Spleen (tissue), 11 donors: ENCODE data around the gene CRP. TPM values are rescaled to one million over a fixed set of nuclear protein-coding genes. Genes with fewer than 3 reads are reported as not detected.

Source experiments
- DNase-seq: peaks from one replicate; pipeline ENCODE4 v3.0.0-alpha.2; 2020
- H3K27ac ChIP-seq, 8 donors: fragments of 200-600 bp; sonication (generic) in 7 of 8; 1 replicate in 4 of 8; 2 replicates in 4 of 8; pipeline versions ENCODE4 v1.5.0 to v1.8.0; 2016 to 2021; ENCODE audit warnings: inconsistent platforms in 4 of 8, mild to moderate bottlenecking in 4 of 8, moderate library complexity in 1 of 8
- H3K27me3 ChIP-seq, 7 donors: fragments of 200-600 bp; sonication (generic) in 6 of 7; replicated peaks in 1 of 7; 1 replicate in 4 of 7; 2 replicates in 3 of 7; pipeline versions ENCODE4 v1.5.0 to v1.8.0; 2016 to 2021; ENCODE audit warnings: inconsistent platforms in 3 of 7, mild to moderate bottlenecking in 1 of 7
- H3K36me3 ChIP-seq, 6 donors: fragments of 200-600 bp; sonication (generic) in 5 of 6; 1 replicate in 4 of 6; 2 replicates in 2 of 6; pipeline versions ENCODE4 v1.5.0 to v1.8.0; 2016 to 2021; ENCODE audit warnings: inconsistent platforms in 2 of 6
- H3K4me1 ChIP-seq, 6 donors: fragments of 200-600 bp; sonication (generic) in 5 of 6; 1 replicate in 3 of 6; 2 replicates in 3 of 6; pipeline versions ENCODE4 v1.5.0 to v1.8.0; 2016 to 2021; ENCODE audit warnings: inconsistent platforms in 3 of 6
- H3K4me3 ChIP-seq, 8 donors: fragments of 200-600 bp; sonication (generic) in 7 of 8; 1 replicate in 4 of 8; 2 replicates in 4 of 8; pipeline versions ENCODE4 v1.5.0 to v1.8.0; 2016 to 2021; ENCODE audit warnings: inconsistent platforms in 4 of 8, mild to moderate bottlenecking in 4 of 8, moderate library complexity in 2 of 8
- H3K9me3 ChIP-seq, 8 donors: fragments of 200-600 bp; sonication (generic) in 7 of 8; 1 replicate in 4 of 8; 2 replicates in 4 of 8; pipeline versions ENCODE4 v1.5.0 to v1.8.0; 2016 to 2021; ENCODE audit warnings: inconsistent platforms in 4 of 8
- CTCF ChIP-seq, 11 experiments: fragments of 200-600 bp in 7 of 11; fragments of 450-650 bp in 4 of 11; sonication (generic) in 4 of 11; IDR thresholded peaks in 8 of 11; conservative IDR thresholded peaks in 3 of 11; 1 replicate in 7 of 11; 2 replicates in 4 of 11; pipeline versions ENCODE4 v1.4.0 to v1.8.0; 2016 to 2021; ENCODE audit warnings: antibody characterized with exemption in 11 of 11, inconsistent platforms in 4 of 11, mild to moderate bottlenecking in 1 of 11
- POLR2A ChIP-seq, 3 donors: fragments of 450-650 bp; IDR thresholded peaks; one replicate each; pipeline ENCODE4 v1.5.1; 2017; ENCODE audit warnings: antibody characterized with exemption in 3 of 3, mild to moderate bottlenecking in 1 of 3
- POLR2AphosphoS5 ChIP-seq, 3 donors: sonication (generic); formaldehyde crosslinking; IDR thresholded peaks; one replicate each; pipeline ENCODE4 v1.5.1; 2017; ENCODE audit warnings: antibody characterized with exemption in 3 of 3
- WGBS, 5 donors: extraction: QIAGEN DNeasy Blood & Tissue Kit in 3 of 5; methylation state at CpG; one replicate each; pipeline versions ENCODE4 v1.1.5 to v1.1.7; 2013 to 2018; 5-methylcytosine and 5-hydroxymethylcytosine counted together
- intact Hi-C: fragments of 100-400 bp; cut with DNase I; formaldehyde crosslinking; loops from one replicate; pipeline ENCODE4 v1.15.0; 2023; ENCODE audit warnings: low total_unique reads
- polyA plus RNA-seq, 3 donors: library from polyadenylated mRNA; stranded (reverse); fragments of 200-250 nt; gene quantifications; one replicate each; pipeline ENCODE4 v1.2.1, GENCODE V29; 2013
- total RNA-seq, 7 donors: library from RNA; depleted of rRNA in 3 of 7; stranded (reverse); fragments of >200 nt in 3 of 7; fragmentation: NEBNext Ultra II Directional in 4 of 7; extraction: Animal tissue kit (Norgen Biotek cat#: 25700) in 4 of 7; gene quantifications; one replicate each; pipeline versions ENCODE4 v1.1.0 to v1.2.1, GENCODE V29; 2016 to 2021
- donor health status: healthy with polysubstance abuse.
- donor health status: DM: no; HTN: no; CAD: no; lungs with moderate emphysema.
- donor health status: DM: no; HTN: no; CAD: no.
- donor health status: Bipolar disorder and iron deficiency.
- donor health status: healthy.
- donor health status: DM: no; HTN: no; CAD: no.
- donor health status: DM: yes; HTN: yes; CAD: no.

The CRP gene
- total and polyA plus RNA-seq, 10 donors = 0.06 to 0.73 (median 0.46) TPM; not detected in 7

GRCh38 chr1:159669338-159669737 lies 45.1 kb downstream of the CRP start:
- no peak for DNase-seq
- peaks cover 0 to 7% (median 6%) of the 10 kb centered on the region in 8 donors for H3K9me3 ChIP-seq
- TF ChIP-seq POLR2AphosphoS5 (IDR thresholded peaks at IDR 0.05) (no peak), CTCF (IDR thresholded peaks at IDR 0.05 in 8 of 11, conservative IDR thresholded peaks at IDR 0.05 in 3 of 11) (no peak), POLR2A (IDR thresholded peaks at IDR 0.05) (no peak)
- H3K36me3 ChIP-seq = no peaks in the 10 kb centered on the region
- WGBS, 5 donors = 79 to 90% (median 83%) methylated on average over 1 of the region's 1 CpG
- H3K4me1 ChIP-seq = no peaks in the 10 kb centered on the region
- H3K27me3 ChIP-seq = peaks cover 0 to 19% (median 0%) of the 10 kb centered on the region in 7 donors
- H3K4me3 ChIP-seq = no peak overlapping the region
- intact Hi-C loops = no loop called here
- H3K27ac ChIP-seq = no peak overlapping the region

- DNase-seq = no peak
- no peaks in the 10 kb centered on the region for H3K36me3 ChIP-seq
- no peak for TF ChIP-seq POLR2AphosphoS5 (IDR thresholded peaks at IDR 0.05)
- TF ChIP-seq CTCF (IDR thresholded peaks at IDR 0.05 in 8 of 11, conservative IDR thresholded peaks at IDR 0.05 in 3 of 11) = no peak
- no peak for TF ChIP-seq POLR2A (IDR thresholded peaks at IDR 0.05)
- no peak overlapping the region for H3K27ac ChIP-seq
- peaks cover 0 to 13% (median 0%) of the 10 kb centered on the region in 7 donors for H3K27me3 ChIP-seq
- WGBS, 5 donors = 79 to 91% (median 85%) methylated on average over 3 of the region's 3 CpGs
- intact Hi-C loops = no loop called here
- peaks cover 0 to 13% (median 12%) of the 10 kb centered on the region in 8 donors for H3K9me3 ChIP-seq
- H3K4me3 ChIP-seq = no peak overlapping the region
- peaks cover 0 to 4% (median 0%) of the 10 kb centered on the region in 6 donors for H3K4me1 ChIP-seq
Observed at GRCh38 chr1:159668739-159669138, 45.6 kb downstream of the CRP start.

- intact Hi-C loops = no loop called here
- WGBS, 5 donors = 80 to 87% (median 81%) methylated on average over 3 of the region's 3 CpGs
- H3K9me3 ChIP-seq = peaks cover 0 to 29% (median 21%) of the 10 kb centered on the region in 8 donors
- peaks cover 0 to 4% (median 0%) of the 10 kb centered on the region in 6 donors for H3K4me1 ChIP-seq
- peak overlapping the region in 3 of 8 donors; percentile 36 to 74 (median 54) for H3K27ac ChIP-seq
- no peaks in the 10 kb centered on the region for H3K36me3 ChIP-seq
- TF ChIP-seq POLR2AphosphoS5 (IDR thresholded peaks at IDR 0.05) = no peak
- no peak for TF ChIP-seq POLR2A (IDR thresholded peaks at IDR 0.05)
- TF ChIP-seq CTCF (IDR thresholded peaks at IDR 0.05 in 8 of 11, conservative IDR thresholded peaks at IDR 0.05 in 3 of 11) = no peak
- DNase-seq = no peak
- peaks cover 0 to 7% (median 0%) of the 10 kb centered on the region in 7 donors for H3K27me3 ChIP-seq
- H3K4me3 ChIP-seq = peak overlapping the region in 1 of 8 donors; percentile 33
Observed at GRCh38 chr1:159664247-159664646, 50.1 kb downstream of the CRP start.

GRCh38 chr1:159663552-159663951 lies 50.8 kb downstream of the CRP start:
- Histone ChIP-seq H3K9me3 (peaks cover 0 to 29% (median 21%) of the 10 kb centered on the region in 8 donors), H3K4me3 (no peak overlapping the region), H3K4me1 (peaks cover 0 to 4% (median 0%) of the 10 kb centered on the region in 6 donors), H3K27me3 (peaks cover 0 to 7% (median 0%) of the 10 kb centered on the region in 7 donors), H3K27ac (peak overlapping the region in 3 of 8 donors; percentile 36 to 74 (median 54)), H3K36me3 (no peaks in the 10 kb centered on the region)
- no peak for DNase-seq
- intact Hi-C loops = no loop called here
- TF ChIP-seq POLR2A (IDR thresholded peaks at IDR 0.05) (no peak), CTCF (IDR thresholded peaks at IDR 0.05 in 8 of 11, conservative IDR thresholded peaks at IDR 0.05 in 3 of 11) (no peak), POLR2AphosphoS5 (IDR thresholded peaks at IDR 0.05) (no peak)
- WGBS, 5 donors = 63 to 82% (median 73%) methylated on average over 2 of the region's 2 CpGs

Other genes starting within 250 kb of the CRP start
- gene OR10J5, start 178.6 kb downstream of the CRP start, total RNA-seq = not detected
- not detected for gene OR10J5, start 178.6 kb downstream of the CRP start, polyA plus RNA-seq
- not detected for gene APCS, start 126.8 kb downstream of the CRP start, total RNA-seq
- not detected for gene APCS, start 126.8 kb downstream of the CRP start, polyA plus RNA-seq
- gene DUSP23, start 66.4 kb upstream of the CRP start, total RNA-seq = 10 to 100 TPM; 23.1 to 76.3 (median 30.7) TPM
- 10 to 100 TPM; 45.0 to 69.5 (median 58.3) TPM for gene DUSP23, start 66.4 kb upstream of the CRP start, polyA plus RNA-seq
- 10 to 100 TPM in 5 of 7 donors, 1 to 10 TPM in 2; 7.5 to 24.4 (median 17.8) TPM for gene FCRL6, start 87.8 kb upstream of the CRP start, total RNA-seq
- gene FCRL6, start 87.8 kb upstream of the CRP start, polyA plus RNA-seq = 1 to 10 TPM in 2 of 3 donors, under 1 TPM in 1; 0.52 to 2.0 (median 1.0) TPM
- gene SLAMF8, start 112.3 kb upstream of the CRP start, total RNA-seq = 10 to 100 TPM; 13.0 to 40.0 (median 25.2) TPM
- gene SLAMF8, start 112.3 kb upstream of the CRP start, polyA plus RNA-seq = 10 to 100 TPM; 12.9 to 18.7 (median 16.1) TPM
- gene VSIG8, start 148.1 kb upstream of the CRP start, total RNA-seq = under 1 TPM in 1 of 7 donors, not detected in 6; 0.33 TPM
- gene VSIG8, start 148.1 kb upstream of the CRP start, polyA plus RNA-seq = under 1 TPM; 0.03 to 0.43 (median 0.13) TPM
- gene CFAP45, start 185.6 kb upstream of the CRP start, total RNA-seq = 1 to 10 TPM; 1.1 to 3.0 (median 2.0) TPM
- 1 to 10 TPM in 2 of 3 donors, under 1 TPM in 1; 0.58 to 2.8 (median 1.2) TPM for gene CFAP45, start 185.6 kb upstream of the CRP start, polyA plus RNA-seq
- gene TAGLN2, start 210.9 kb upstream of the CRP start, total RNA-seq = 100 to 1,000 TPM; 341 to 505 (median 407) TPM
- gene TAGLN2, start 210.9 kb upstream of the CRP start, polyA plus RNA-seq = 100 to 1,000 TPM; 351 to 525 (median 475) TPM
- 1 to 10 TPM in 4 of 7 donors, under 1 TPM in 3; 0.64 to 2.1 (median 1.1) TPM for gene IGSF9, start 231.0 kb upstream of the CRP start, total RNA-seq
- gene IGSF9, start 231.0 kb upstream of the CRP start, polyA plus RNA-seq = under 1 TPM; 0.12 to 0.80 (median 0.46) TPM
- 1 to 10 TPM in 1 of 7 donors, under 1 TPM in 2, not detected in 4; 0.67 to 1.3 (median 0.89) TPM for gene SLAMF9, start 239.6 kb upstream of the CRP start, total RNA-seq
- gene SLAMF9, start 239.6 kb upstream of the CRP start, polyA plus RNA-seq = under 1 TPM; 0.14 to 0.26 (median 0.22) TPM